Stomach smooth muscle (tissue), 2 donors: ENCODE measurements around the gene TRIM40.

Source experiments
- H3K27ac ChIP-seq: one replicate; pipeline ENCODE4 v1.7.0; 2013; ENCODE audit warnings: mild to moderate bottlenecking, low read length, inconsistent platforms
- H3K27me3 ChIP-seq, 2 donors: one replicate each; pipeline ENCODE4 v1.7.0; 2013; ENCODE audit warnings: low read length in 2 of 2; ENCODE audit not compliant: insufficient read depth in 2 of 2, control insufficient read depth in 1 of 2
- H3K36me3 ChIP-seq, 2 donors: one replicate each; pipeline ENCODE4 v1.7.0; 2013; ENCODE audit warnings: low read length in 2 of 2; ENCODE audit not compliant: control insufficient read depth in 2 of 2, insufficient read depth in 2 of 2
- H3K4me1 ChIP-seq: one replicate; pipeline ENCODE4 v1.7.0; 2013; ENCODE audit warnings: low read length; ENCODE audit not compliant: control insufficient read depth, insufficient read depth
- H3K4me3 ChIP-seq, 2 donors: one replicate each; pipeline ENCODE4 v1.7.0; 2013; ENCODE audit warnings: low read length in 2 of 2
- H3K9ac ChIP-seq, 2 donors: one replicate each; pipeline ENCODE4 v1.7.0; 2013; ENCODE audit warnings: low read length in 2 of 2, mild to moderate bottlenecking in 1 of 2
- H3K9me3 ChIP-seq, 2 donors: one replicate each; pipeline ENCODE4 v1.7.0; 2013; ENCODE audit warnings: low read length in 2 of 2; ENCODE audit not compliant: control insufficient read depth in 2 of 2
- donor health status: healthy.
- donor health status: Pancreatic carcinoma.

The TRIM40 gene

GRCh38 chr6:30150671-30151395, 14.9 kb downstream of the TRIM40 start:
- no peaks in the 10 kb centered on the region for H3K36me3 ChIP-seq
- no peaks in the 10 kb centered on the region for H3K9me3 ChIP-seq
- no peak overlapping the region for H3K27ac ChIP-seq
- H3K4me3 ChIP-seq = no peak overlapping the region
- H3K9ac ChIP-seq = no peak overlapping the region
- peaks cover 0 to 11% of the 10 kb centered on the region in 2 donors for H3K27me3 ChIP-seq
- H3K4me1 ChIP-seq = no peaks in the 10 kb centered on the region

DNA sequence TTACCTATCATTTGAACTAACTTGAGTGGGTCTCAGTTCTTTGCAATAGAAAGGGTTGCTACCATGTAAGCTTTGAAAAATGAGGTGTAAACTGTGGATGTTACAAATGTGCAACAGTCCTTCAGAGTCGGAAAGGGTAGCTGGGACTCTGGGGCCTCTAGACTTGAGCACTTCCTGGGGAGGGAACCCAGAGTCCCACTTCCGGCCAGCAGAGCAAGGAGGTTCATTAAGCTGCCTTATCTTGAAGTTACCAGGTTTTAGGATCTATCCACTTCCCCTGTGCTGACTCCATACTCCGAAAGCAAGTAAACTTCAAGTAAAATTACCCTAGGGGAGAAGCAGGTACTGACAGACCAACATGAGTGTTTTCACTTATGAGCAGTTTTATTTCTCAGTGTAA, 15.6 kb downstream of the TRIM40 start:
- H3K27ac ChIP-seq = no peak overlapping the region
- no peaks in the 10 kb centered on the region for H3K36me3 ChIP-seq
- no peak overlapping the region for H3K4me3 ChIP-seq
- H3K9ac ChIP-seq = no peak overlapping the region
- peaks cover 0 to 9% of the 10 kb centered on the region in 2 donors for H3K27me3 ChIP-seq
- no peaks in the 10 kb centered on the region for H3K4me1 ChIP-seq
- no peaks in the 10 kb centered on the region for H3K9me3 ChIP-seq

DNA sequence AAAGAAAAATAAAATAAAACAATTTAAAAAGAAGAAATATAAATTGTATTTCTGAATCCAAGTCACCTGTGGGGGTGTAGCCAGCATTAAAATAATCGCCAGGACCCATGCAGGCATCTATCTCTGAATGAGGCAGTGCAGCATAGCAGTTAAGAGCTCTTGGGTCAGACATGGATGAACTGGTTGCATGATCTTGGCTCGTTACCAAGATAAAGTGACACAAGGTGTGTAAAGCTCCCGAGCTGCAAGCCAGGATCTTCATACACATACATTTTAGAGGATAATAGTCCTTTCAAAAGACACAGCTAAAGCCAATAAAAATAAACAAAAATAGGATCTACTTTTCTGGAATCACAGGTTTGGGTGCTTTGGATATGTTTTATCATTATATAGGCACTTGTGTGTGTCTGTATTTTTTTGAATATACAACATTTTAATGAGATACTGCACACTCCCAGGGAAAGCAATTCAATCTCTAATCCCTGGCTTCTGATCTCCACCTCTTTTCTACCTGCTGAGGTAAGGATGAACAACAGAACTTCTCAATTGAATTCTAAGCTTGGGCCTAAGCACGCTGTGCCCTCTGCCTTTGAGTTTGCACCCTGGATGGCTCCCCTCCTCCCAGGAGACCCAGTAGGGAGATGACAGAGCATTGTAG, 16.2 kb downstream of the TRIM40 start:
- Histone ChIP-seq H3K27ac (no peak overlapping the region), H3K36me3 (no peaks in the 10 kb centered on the region), H3K27me3 (peaks cover 0 to 9% of the 10 kb centered on the region in 2 donors), H3K4me3 (no peak overlapping the region), H3K9ac (no peak overlapping the region), H3K9me3 (no peaks in the 10 kb centered on the region), H3K4me1 (no peaks in the 10 kb centered on the region)

DNA sequence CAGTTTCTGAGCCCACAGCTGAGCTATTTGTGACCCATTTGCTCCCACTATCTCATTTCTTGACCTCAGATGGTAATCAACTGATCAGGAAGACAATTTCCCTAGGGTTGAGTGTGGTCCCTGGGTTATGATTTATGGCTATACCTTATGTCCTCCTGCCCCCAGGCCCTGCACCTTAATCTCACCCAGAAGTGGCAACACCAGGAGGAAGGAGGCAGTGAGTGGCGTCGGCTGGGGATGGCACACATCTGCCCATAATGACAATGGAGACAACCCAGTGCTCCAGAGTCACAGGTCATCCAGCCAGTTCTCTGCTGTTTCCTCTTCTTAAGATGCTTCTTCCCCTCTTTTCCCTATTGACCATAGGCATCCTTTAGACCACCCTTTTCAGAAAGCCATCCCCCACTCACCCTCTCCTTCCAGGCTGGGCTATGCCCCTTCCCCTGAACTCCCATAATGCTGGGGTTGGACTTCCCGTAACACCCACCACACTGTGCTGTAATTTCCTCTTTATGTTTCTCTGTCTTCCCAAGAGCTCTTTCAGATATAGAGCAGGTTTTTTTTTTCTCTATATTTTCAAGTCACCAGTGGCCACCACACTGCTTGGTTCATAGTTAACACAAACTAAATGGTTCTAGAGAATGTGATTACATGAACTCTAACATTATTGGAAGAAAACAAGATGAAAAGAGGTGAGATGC, 17.1 kb downstream of the TRIM40 start:
- Histone ChIP-seq H3K4me1 (no peaks in the 10 kb centered on the region), H3K27ac (no peak overlapping the region), H3K9me3 (no peaks in the 10 kb centered on the region), H3K36me3 (no peaks in the 10 kb centered on the region), H3K27me3 (peaks cover 0 to 8% of the 10 kb centered on the region in 2 donors), H3K4me3 (no peak overlapping the region), H3K9ac (no peak overlapping the region)

- Histone ChIP-seq H3K4me1 (no peaks in the 10 kb centered on the region), H3K9ac (no peak overlapping the region), H3K36me3 (no peaks in the 10 kb centered on the region), H3K27ac (no peak overlapping the region), H3K4me3 (no peak overlapping the region), H3K27me3 (peaks cover 0 to 6% of the 10 kb centered on the region in 2 donors), H3K9me3 (no peaks in the 10 kb centered on the region)
Measured at GRCh38 chr6:30154061-30154460, 18.1 kb downstream of the TRIM40 start.

GRCh38 chr6:30154709-30155519, 19.0 kb downstream of the TRIM40 start:
- Histone ChIP-seq H3K27ac (no peak overlapping the region), H3K4me3 (no peak overlapping the region), H3K36me3 (no peaks in the 10 kb centered on the region), H3K9me3 (no peaks in the 10 kb centered on the region), H3K9ac (no peak overlapping the region), H3K4me1 (no peaks in the 10 kb centered on the region), H3K27me3 (peaks cover 0 to 6% of the 10 kb centered on the region in 2 donors)

DNA sequence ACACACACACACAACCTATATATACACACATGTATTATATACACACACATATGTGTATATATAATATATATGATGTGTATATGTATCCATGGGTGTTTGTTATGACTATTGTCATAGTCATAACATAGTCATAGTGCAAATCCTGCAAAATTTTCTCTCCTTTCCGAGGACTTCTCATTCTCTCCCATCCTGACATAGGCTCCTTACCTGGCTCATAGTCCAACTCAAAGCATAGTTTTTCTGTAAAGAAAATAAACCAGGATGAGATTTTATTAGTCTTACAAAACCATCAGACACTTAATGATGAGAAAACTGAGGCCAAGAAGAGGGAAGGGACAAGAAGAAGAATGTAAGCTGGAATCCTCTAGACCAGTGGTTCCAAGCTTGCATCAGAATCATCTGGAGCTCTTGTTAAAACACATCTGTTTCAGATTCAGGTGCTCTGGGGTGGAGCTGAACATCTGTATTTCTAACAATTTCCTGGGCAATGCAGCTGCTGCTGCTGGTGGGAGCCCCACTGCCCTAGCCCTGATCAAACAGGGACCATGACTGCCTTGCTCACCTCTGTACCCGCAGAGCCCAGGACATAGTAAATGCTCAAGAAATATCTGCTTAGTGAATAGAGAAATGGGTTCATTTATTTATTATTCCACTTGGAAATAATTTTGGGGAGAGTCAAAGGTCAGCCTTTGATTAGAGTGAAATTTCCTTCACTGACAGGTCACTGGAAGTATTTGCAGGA, 19.8 kb downstream of the TRIM40 start:
- Histone ChIP-seq H3K4me1 (no peaks in the 10 kb centered on the region), H3K36me3 (no peaks in the 10 kb centered on the region), H3K27me3 (peaks cover 0 to 10% of the 10 kb centered on the region in 2 donors), H3K27ac (no peak overlapping the region), H3K9me3 (no peaks in the 10 kb centered on the region), H3K4me3 (no peak overlapping the region), H3K9ac (no peak overlapping the region)

DNA sequence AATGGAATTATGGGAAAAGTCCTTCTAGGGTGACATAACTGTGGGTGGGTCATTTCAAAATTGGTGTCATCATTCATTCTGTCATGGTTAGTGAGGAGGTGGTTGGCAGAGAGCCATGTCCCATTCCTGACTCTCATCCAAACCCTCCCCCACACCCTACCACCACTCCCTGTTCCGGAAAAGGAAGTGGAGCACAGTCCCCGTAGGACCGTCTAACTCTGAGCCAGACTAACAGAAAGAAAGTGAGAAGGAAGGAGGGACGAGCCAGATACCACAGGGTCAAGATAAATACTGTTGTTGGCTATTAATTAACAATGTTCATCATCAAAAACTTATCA, 20.3 kb downstream of the TRIM40 start:
- Histone ChIP-seq H3K27ac (no peak overlapping the region), H3K9me3 (no peaks in the 10 kb centered on the region), H3K4me1 (no peaks in the 10 kb centered on the region), H3K36me3 (no peaks in the 10 kb centered on the region), H3K27me3 (peaks cover 0 to 10% of the 10 kb centered on the region in 2 donors), H3K9ac (no peak overlapping the region), H3K4me3 (no peak overlapping the region)

DNA sequence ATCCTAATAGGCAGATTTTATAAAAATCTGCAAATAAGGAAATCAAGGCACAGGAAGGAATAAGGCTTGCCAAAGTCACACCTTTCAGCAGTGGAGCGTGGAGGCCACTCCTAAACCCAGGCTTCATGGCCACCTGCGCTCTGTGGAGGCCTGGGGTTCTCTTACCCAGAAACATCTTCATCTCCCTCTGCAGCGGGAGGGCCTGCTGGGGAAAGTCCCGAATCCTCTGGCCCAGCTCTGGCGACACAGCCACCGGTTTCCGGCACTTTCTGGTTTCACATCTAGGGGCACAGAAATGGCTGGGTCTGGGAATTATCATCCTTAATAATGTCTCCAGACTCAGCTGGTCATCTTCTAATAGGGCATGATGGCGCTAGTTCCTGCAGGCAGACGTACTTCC, 20.8 kb downstream of the TRIM40 start:
- H3K27me3 ChIP-seq = peaks cover 0 to 10% of the 10 kb centered on the region in 2 donors
- no peaks in the 10 kb centered on the region for H3K4me1 ChIP-seq
- no peak overlapping the region for H3K4me3 ChIP-seq
- no peaks in the 10 kb centered on the region for H3K36me3 ChIP-seq
- no peak overlapping the region for H3K9ac ChIP-seq
- H3K27ac ChIP-seq = no peak overlapping the region
- no peaks in the 10 kb centered on the region for H3K9me3 ChIP-seq

GRCh38 chr6:30157581-30157980, 21.6 kb downstream of the TRIM40 start:
- Histone ChIP-seq H3K4me1 (no peaks in the 10 kb centered on the region), H3K9ac (no peak overlapping the region), H3K27me3 (peaks cover 0 to 10% of the 10 kb centered on the region in 2 donors), H3K4me3 (no peak overlapping the region), H3K27ac (no peak overlapping the region), H3K36me3 (no peaks in the 10 kb centered on the region), H3K9me3 (no peaks in the 10 kb centered on the region)
